ENCODE measurements around the gene OBSL1.

GRCh38 chr2:219524817-219525216, 46.5 kb downstream of the OBSL1 start:
- TF ChIP-seq CTCF (conservative IDR thresholded peaks at IDR 0.05 in 1 of 2, IDR thresholded peaks at IDR 0.05 in 1 of 2; ENCODE audit: extremely low read depth in 1 of 2, insufficient read depth in 1 of 2, low read depth in 1 of 2, low read length in 2 of 2) (no peak), EZH2 (IDR thresholded peaks at IDR 0.05; ENCODE audit: borderline replicate concordance, low read length) (no peak)

Measured in mammary epithelial cell (primary cell).